ENCODE measurements around the gene PRRT2. TPM values are rescaled to one million over a fixed set of nuclear protein-coding genes. Genes with fewer than 3 reads are reported as not detected.
"Not testable (repeated sequence)": the region's sequence is repeated elsewhere in the genome, so short reads cannot be mapped to it uniquely, and the experiment has no call there.

PRRT2 gene
- total and polyA plus RNA-seq, 2 donors (not counting 3 experiments of a cell fraction or from before 2014, with no cell fraction given): 3.3 TPM

DNA sequence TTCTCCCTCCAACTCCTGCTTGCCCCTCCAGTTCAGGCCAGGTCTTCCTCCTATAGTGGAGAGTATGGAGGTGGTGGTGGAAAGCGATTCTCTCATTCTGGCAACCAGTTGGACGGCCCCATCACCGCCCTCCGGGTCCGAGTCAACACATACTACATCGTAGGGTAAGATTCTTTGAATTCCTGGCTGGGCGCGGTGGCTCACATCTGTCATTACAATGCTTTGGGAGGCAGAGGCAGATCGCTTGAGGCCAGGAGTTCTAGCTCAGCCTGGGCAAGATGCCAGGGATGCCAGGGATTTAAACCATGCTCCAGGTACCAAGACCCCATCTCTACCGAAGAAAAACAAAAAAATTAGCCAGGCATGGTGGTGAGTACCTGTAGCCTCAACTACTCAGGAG, 32.5 kb upstream of the PRRT2 start:
- FAIRE-seq: no peak
- no peak overlapping the region for H3K27ac ChIP-seq (ENCODE audit: insufficient read depth, low read depth, low read length)
- BruUV-seq (replicated peaks): no TSS peak
- H3K79me2 ChIP-seq (ENCODE audit: control insufficient read depth, insufficient read depth, low read length): no peaks in the 10 kb centered on the region
- H3K9ac ChIP-seq (replicated peaks; ENCODE audit: extremely low read depth, insufficient read depth, low read length): no peak overlapping the region
- no peak for DNase-seq (ENCODE audit: low read depth, low spot score)
- TF ChIP-seq, protein P1, sequence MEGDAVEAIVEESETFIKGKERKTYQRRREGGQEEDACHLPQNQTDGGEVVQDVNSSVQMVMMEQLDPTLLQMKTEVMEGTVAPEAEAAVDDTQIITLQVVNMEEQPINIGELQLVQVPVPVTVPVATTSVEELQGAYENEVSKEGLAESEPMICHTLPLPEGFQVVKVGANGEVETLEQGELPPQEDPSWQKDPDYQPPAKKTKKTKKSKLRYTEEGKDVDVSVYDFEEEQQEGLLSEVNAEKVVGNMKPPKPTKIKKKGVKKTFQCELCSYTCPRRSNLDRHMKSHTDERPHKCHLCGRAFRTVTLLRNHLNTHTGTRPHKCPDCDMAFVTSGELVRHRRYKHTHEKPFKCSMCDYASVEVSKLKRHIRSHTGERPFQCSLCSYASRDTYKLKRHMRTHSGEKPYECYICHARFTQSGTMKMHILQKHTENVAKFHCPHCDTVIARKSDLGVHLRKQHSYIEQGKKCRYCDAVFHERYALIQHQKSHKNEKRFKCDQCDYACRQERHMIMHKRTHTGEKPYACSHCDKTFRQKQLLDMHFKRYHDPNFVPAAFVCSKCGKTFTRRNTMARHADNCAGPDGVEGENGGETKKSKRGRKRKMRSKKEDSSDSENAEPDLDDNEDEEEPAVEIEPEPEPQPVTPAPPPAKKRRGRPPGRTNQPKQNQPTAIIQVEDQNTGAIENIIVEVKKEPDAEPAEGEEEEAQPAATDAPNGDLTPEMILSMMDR (IDR thresholded peaks at IDR 0.05; ENCODE audit: extremely low read depth in 1 of 2, insufficient read depth in 1 of 2, low read depth in 1 of 2, low read length in 2 of 2): no peak
- TF ChIP-seq GATA2 (IDR thresholded peaks at IDR 0.05; ENCODE audit: insufficient read depth, insufficient read length, low read depth, low read length): no peak
- H3K4me3 ChIP-seq (replicated peaks in 1 of 3; ENCODE audit: insufficient read depth in 1 of 3, low read depth in 1 of 3, low read length in 3 of 3): no peak overlapping the region
- peaks cover 17 to 25% of the 10 kb centered on the region in 2 experiments for H3K27me3 ChIP-seq (ENCODE audit: control insufficient read depth in 2 of 2, insufficient read depth in 2 of 2, low read length in 2 of 2)
- ChIA-PET CTCF (interaction anchor here (1.1 kb wide), 1 partner anchor 11 kb away, joined by 3 read pairs; the partner anchor contains the start of gene KIF22), POLR2A (no interaction called here)
- no peak overlapping the region for H2AFZ ChIP-seq (ENCODE audit: low read depth, low read length)
- dilution Hi-C loops (cut with MboI; ENCODE audit: extremely low pct_ligation_motif_present, low sequenced_read_pairs): no loop called here
- H4K20me1 ChIP-seq (replicated peaks; ENCODE audit: control insufficient read depth, extremely low read depth, insufficient read depth, low read length): no peaks in the 10 kb centered on the region
- no peaks in the 10 kb centered on the region for H3K4me1 ChIP-seq (ENCODE audit: control insufficient read depth, extremely low read depth, insufficient read depth, low read length)
- H3K36me3 ChIP-seq (ENCODE audit: control insufficient read depth in 2 of 2, extremely low read depth in 1 of 2, insufficient read depth in 2 of 2, low read length in 2 of 2): no peaks in the 10 kb centered on the region
- intact Hi-C loops (cut with micrococcal nuclease): no loop called here
- no peak overlapping the region for H3K4me2 ChIP-seq (ENCODE audit: insufficient read depth, low read length)
- H3K9me3 ChIP-seq (replicated peaks; ENCODE audit: control insufficient read depth, insufficient read depth, low read length): no peaks in the 10 kb centered on the region
- no peaks in the 10 kb centered on the region for H3K9me1 ChIP-seq (replicated peaks; ENCODE audit: control insufficient read depth, extremely low read depth, insufficient read depth, low read length)

DNA sequence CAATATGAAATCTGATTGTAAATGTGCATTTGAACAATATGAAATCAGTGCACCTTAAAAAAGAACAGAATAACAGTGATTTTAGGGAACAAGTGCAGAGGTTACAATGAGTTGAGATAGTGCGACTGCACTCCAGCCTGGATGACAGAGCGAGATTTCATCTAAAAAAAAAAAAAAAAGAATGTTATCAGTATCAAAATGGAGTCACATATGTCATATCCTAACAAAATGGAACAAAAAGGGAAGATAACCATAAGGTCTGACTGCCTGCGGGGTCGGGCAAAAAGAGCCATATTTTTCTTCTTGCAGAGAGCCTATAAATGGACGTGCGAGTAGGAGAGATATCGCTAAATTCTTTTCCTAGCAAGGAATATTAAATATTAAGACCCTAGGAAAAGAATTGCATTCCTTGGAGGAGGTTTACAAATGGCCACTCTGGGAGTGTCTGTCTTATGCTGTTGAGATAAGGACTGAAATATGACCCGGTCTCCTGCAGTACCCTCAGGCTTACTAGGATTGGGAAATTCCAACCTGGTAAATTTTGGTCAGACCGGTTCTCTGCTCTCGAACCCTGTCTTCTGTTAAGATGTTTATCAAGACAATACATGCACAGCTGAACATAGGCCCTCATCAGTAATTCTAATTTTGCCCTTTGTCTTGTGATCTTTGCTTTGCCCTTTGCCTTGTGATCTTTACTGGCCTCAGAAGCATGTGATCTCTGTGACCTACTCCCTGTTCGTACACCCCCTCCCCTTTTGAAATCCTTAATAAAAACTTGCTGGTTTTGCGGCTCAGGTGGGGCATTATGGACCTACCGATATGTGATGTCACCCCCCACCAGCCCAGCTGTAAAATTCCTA, 28.7 kb upstream of the PRRT2 start:
- FAIRE-seq; BruUV-seq (replicated peaks): not testable (repeated sequence)

More for the DNA sequence above, 28.7 kb upstream of the PRRT2 start:
- H3K27ac ChIP-seq (ENCODE audit: insufficient read depth, low read depth, low read length); H3K4me2 ChIP-seq (ENCODE audit: insufficient read depth, low read length); H3K4me3 ChIP-seq (replicated peaks in 1 of 3; ENCODE audit: insufficient read depth in 1 of 3, low read depth in 1 of 3, low read length in 3 of 3); H4K20me1 ChIP-seq (replicated peaks; ENCODE audit: control insufficient read depth, extremely low read depth, insufficient read depth, low read length); intact Hi-C loops (cut with micrococcal nuclease); H2AFZ ChIP-seq (ENCODE audit: low read depth, low read length); H3K36me3 ChIP-seq (ENCODE audit: control insufficient read depth in 2 of 2, extremely low read depth in 1 of 2, insufficient read depth in 2 of 2, low read length in 2 of 2); H3K4me1 ChIP-seq (ENCODE audit: control insufficient read depth, extremely low read depth, insufficient read depth, low read length); DNase-seq (ENCODE audit: low read depth, low spot score); H3K9ac ChIP-seq (replicated peaks; ENCODE audit: extremely low read depth, insufficient read depth, low read length); H3K9me1 ChIP-seq (replicated peaks; ENCODE audit: control insufficient read depth, extremely low read depth, insufficient read depth, low read length); POLR2A ChIA-PET; H3K79me2 ChIP-seq (ENCODE audit: control insufficient read depth, insufficient read depth, low read length); H3K9me3 ChIP-seq (replicated peaks; ENCODE audit: control insufficient read depth, insufficient read depth, low read length); dilution Hi-C loops (cut with MboI; ENCODE audit: extremely low pct_ligation_motif_present, low sequenced_read_pairs): not testable (repeated sequence)
- CTCF ChIA-PET: interaction anchor here (2.6 to 4.6 kb wide), 3 partner anchors 16 to 83 kb away, joined by 19 to 30 read pairs (median 26); no protein-coding TSS in a partner anchor
- peaks cover 17 to 25% of the 10 kb centered on the region in 2 experiments for H3K27me3 ChIP-seq (ENCODE audit: control insufficient read depth in 2 of 2, insufficient read depth in 2 of 2, low read length in 2 of 2)

All from endothelial cell of umbilical vein (primary cell).